ENCODE results near the gene CALHM1. TPM values are rescaled to one million over a fixed set of nuclear protein-coding genes. Genes with fewer than 3 reads are reported as not detected.
A peak's percentile ranks its signal among the peaks of the same experiment; 100 is the strongest.
"Not testable (repeated sequence)": the region's sequence is repeated elsewhere in the genome, so short reads cannot be mapped to it uniquely, and the experiment has no call there.

The CALHM1 gene, protein sequence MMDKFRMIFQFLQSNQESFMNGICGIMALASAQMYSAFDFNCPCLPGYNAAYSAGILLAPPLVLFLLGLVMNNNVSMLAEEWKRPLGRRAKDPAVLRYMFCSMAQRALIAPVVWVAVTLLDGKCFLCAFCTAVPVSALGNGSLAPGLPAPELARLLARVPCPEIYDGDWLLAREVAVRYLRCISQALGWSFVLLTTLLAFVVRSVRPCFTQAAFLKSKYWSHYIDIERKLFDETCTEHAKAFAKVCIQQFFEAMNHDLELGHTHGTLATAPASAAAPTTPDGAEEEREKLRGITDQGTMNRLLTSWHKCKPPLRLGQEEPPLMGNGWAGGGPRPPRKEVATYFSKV
- total RNA-seq, result under 1 TPM in 1 of 6 donors, not detected in 5; 0.16 TPM
- not detected for polyA plus RNA-seq

GRCh38 chr10:103458720-103459119 is at the start of gene CALHM1:
Gene CALHM1 (minus strand): TSS chr10:103458900. CDS start chr10:103458751, 149 bp downstream.
- no peaks in the 10 kb centered on the region for H3K4me1 ChIP-seq
- no peak for FAIRE-seq

GRCh38 chr10:103507235-103508191 is 48.8 kb upstream of the CALHM1 start:
- H3K36me3 ChIP-seq, result no peaks in the 10 kb centered on the region
- WGBS, 2 donors, result 51 to 53% methylated on average over 10 of the region's 10 CpGs
- peak overlapping the region; percentile 8 to 82 (median 56) for H3K27ac ChIP-seq
- no peaks in the 10 kb centered on the region for H3K9me3 ChIP-seq
- DNase-seq, result peak in 4 of 6 donors; percentile 51 to 82 (median 70)
- no peak for TF ChIP-seq CTCF (IDR thresholded peaks at IDR 0.05)
- no peak for FAIRE-seq
- peaks cover 17 to 23% (median 18%) of the 10 kb centered on the region in 3 donors for H3K4me1 ChIP-seq
- no peak overlapping the region for H3K4me3 ChIP-seq
- no peaks in the 10 kb centered on the region for H3K27me3 ChIP-seq
- intact Hi-C loops (cut with DNase I), result no loop called here
- peak; percentile 26 to 70 (median 54) for ATAC-seq

More at GRCh38 chr10:103458720-103459119, at the start of gene CALHM1:
- intact Hi-C loops (cut with DNase I), result no loop called here
- Histone ChIP-seq H3K9me3 (no peaks in the 10 kb centered on the region), H3K27ac (no peak within 1 kb of the TSS), H3K4me3 (no peak within 1 kb of the TSS), H3K27me3 (no peaks in the 10 kb centered on the region), H3K36me3 (no peaks in the 10 kb centered on the region)
- no peak for ATAC-seq
- no peak for TF ChIP-seq CTCF (IDR thresholded peaks at IDR 0.05)
- no peak for DNase-seq
- 78 to 82% methylated on average over 9 of the region's 9 CpGs for WGBS, 2 donors

GRCh38 chr10:103506061-103506460 is 47.4 kb upstream of the CALHM1 start:
- no peak for ATAC-seq
- no peak for DNase-seq
- Histone ChIP-seq H3K9me3 (no peaks in the 10 kb centered on the region), H3K36me3 (no peaks in the 10 kb centered on the region), H3K27ac (peak overlapping the region; percentile 35 to 82 (median 56)), H3K27me3 (no peaks in the 10 kb centered on the region), H3K4me1 (peaks cover 9 to 15% (median 11%) of the 10 kb centered on the region in 3 donors), H3K4me3 (no peak overlapping the region)
- no peak for FAIRE-seq
- 86 to 92% methylated on average over 4 of the region's 4 CpGs for WGBS, 2 donors
- intact Hi-C loops (cut with DNase I), result no loop called here
- no peak for TF ChIP-seq CTCF (IDR thresholded peaks at IDR 0.05)

DNA sequence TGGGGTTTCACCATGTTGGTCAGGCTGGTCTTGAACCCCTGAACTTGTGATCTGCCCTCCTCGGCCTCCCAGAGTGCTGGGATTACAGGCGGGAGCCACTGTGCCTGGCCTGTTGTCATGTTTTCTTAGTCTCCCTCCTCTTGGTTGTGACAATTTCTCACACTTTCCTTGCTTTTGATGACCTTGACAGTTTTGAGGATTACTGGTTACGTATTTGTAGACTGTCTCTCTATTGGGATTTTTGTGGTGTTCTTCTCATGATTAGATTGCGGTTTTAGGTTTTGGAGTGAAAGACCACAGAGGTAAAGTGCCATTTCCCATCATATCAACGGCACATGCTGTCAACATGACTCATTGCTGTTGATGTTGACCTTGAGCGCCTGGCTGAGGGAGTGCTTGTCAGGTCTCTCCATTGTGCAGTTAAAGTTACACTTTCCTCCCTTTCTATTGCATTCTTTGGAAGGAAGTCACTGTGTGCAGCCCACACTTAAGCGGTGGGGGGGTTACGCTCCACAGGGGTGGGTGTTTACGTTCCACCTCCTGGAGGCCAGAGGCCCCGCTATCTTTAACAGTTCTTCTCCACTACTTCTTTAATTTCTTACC is 45.6 kb upstream of the CALHM1 start:
- TF ChIP-seq CTCF (IDR thresholded peaks at IDR 0.05), result no peak
- Histone ChIP-seq H3K4me3 (no peak overlapping the region), H3K36me3 (no peaks in the 10 kb centered on the region), H3K9me3 (no peaks in the 10 kb centered on the region), H3K4me1 (peaks cover 9 to 15% (median 11%) of the 10 kb centered on the region in 3 donors), H3K27me3 (no peaks in the 10 kb centered on the region), H3K27ac (peak overlapping the region in 3 of 4 donors; percentile 24 to 82 (median 67))
- FAIRE-seq, result no peak
- DNase-seq, result peak; percentile 46 to 70 (median 56)
- 26 to 27% methylated on average over 10 of the region's 10 CpGs for WGBS, 2 donors
- peak; percentile 57 to 79 (median 74) for ATAC-seq
- intact Hi-C loops (cut with DNase I), result no loop called here

GRCh38 chr10:103503777-103504176 is 45.1 kb upstream of the CALHM1 start:
- H3K4me3 ChIP-seq; H3K9me3 ChIP-seq; FAIRE-seq; ATAC-seq; H3K27me3 ChIP-seq; H3K36me3 ChIP-seq; intact Hi-C loops (cut with DNase I): not testable (repeated sequence)
- DNase-seq, result peak in 1 of 6 donors; percentile 6
- peaks cover 9 to 15% (median 11%) of the 10 kb centered on the region in 3 donors for H3K4me1 ChIP-seq
- 81 to 86% methylated on average over 6 of the region's 6 CpGs for WGBS, 2 donors
- H3K27ac ChIP-seq, result peak overlapping the region in 3 of 4 donors; percentile 24 to 82 (median 67)
